ENCODE measurements around the gene RNASEH2B. TPM values are rescaled to one million over a fixed set of nuclear protein-coding genes. Genes with fewer than 3 reads are reported as not detected.

RNASEH2B gene
- total and polyA plus RNA-seq, 4 donors: 7.8 to 44.1 (median 9.3) TPM

DNA sequence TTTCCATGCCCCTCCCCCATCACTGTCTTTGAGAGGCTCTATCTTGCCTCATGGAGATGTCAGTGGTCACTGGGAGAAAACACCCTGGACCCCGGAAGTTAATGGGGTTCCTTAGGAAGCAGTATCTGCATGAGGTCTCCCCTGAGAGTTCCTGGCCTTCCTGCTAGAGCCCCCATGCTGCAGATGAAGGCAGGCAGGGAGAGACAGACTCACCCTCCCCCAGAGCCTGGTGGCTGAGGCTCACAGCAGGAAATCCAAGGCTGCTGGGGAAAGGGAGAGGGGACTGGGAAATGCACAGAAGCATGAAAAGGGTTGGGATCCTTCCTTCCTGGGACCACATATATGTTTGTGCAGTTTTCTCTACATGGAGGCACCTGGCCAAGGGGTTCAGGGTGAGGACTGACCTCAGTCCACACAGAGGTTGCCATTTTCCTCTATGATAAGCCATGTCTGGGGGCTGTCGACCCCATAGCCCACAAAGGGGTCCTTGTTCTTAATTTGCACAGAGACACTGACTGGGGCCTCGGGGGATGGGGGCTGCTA, 95.4 kb downstream of the RNASEH2B start:
- no peak for TF ChIP-seq RXRA (IDR thresholded peaks at IDR 0.05)
- no peak for TF ChIP-seq RAD21 (IDR thresholded peaks at IDR 0.05)
- no peak for TF ChIP-seq FOXA1 (IDR thresholded peaks at IDR 0.05)
- TF ChIP-seq, protein P1, sequence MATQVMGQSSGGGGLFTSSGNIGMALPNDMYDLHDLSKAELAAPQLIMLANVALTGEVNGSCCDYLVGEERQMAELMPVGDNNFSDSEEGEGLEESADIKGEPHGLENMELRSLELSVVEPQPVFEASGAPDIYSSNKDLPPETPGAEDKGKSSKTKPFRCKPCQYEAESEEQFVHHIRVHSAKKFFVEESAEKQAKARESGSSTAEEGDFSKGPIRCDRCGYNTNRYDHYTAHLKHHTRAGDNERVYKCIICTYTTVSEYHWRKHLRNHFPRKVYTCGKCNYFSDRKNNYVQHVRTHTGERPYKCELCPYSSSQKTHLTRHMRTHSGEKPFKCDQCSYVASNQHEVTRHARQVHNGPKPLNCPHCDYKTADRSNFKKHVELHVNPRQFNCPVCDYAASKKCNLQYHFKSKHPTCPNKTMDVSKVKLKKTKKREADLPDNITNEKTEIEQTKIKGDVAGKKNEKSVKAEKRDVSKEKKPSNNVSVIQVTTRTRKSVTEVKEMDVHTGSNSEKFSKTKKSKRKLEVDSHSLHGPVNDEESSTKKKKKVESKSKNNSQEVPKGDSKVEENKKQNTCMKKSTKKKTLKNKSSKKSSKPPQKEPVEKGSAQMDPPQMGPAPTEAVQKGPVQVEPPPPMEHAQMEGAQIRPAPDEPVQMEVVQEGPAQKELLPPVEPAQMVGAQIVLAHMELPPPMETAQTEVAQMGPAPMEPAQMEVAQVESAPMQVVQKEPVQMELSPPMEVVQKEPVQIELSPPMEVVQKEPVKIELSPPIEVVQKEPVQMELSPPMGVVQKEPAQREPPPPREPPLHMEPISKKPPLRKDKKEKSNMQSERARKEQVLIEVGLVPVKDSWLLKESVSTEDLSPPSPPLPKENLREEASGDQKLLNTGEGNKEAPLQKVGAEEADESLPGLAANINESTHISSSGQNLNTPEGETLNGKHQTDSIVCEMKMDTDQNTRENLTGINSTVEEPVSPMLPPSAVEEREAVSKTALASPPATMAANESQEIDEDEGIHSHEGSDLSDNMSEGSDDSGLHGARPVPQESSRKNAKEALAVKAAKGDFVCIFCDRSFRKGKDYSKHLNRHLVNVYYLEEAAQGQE (IDR thresholded peaks at IDR 0.05): no peak
- TF ChIP-seq EGR1 (IDR thresholded peaks at IDR 0.05; ENCODE audit: low read depth in 2 of 2): no peak
- TF ChIP-seq, protein P2, sequence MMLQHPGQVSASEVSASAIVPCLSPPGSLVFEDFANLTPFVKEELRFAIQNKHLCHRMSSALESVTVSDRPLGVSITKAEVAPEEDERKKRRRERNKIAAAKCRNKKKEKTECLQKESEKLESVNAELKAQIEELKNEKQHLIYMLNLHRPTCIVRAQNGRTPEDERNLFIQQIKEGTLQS (IDR thresholded peaks at IDR 0.05): no peak
- TF ChIP-seq TAF1 (conservative IDR thresholded peaks at IDR 0.05): no peak
- no peak for TF ChIP-seq HNF4A (conservative IDR thresholded peaks at IDR 0.05)
- TF ChIP-seq, protein P3, sequence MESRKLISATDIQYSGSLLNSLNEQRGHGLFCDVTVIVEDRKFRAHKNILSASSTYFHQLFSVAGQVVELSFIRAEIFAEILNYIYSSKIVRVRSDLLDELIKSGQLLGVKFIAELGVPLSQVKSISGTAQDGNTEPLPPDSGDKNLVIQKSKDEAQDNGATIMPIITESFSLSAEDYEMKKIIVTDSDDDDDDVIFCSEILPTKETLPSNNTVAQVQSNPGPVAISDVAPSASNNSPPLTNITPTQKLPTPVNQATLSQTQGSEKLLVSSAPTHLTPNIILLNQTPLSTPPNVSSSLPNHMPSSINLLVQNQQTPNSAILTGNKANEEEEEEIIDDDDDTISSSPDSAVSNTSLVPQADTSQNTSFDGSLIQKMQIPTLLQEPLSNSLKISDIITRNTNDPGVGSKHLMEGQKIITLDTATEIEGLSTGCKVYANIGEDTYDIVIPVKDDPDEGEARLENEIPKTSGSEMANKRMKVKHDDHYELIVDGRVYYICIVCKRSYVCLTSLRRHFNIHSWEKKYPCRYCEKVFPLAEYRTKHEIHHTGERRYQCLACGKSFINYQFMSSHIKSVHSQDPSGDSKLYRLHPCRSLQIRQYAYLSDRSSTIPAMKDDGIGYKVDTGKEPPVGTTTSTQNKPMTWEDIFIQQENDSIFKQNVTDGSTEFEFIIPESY (IDR thresholded peaks at IDR 0.05): no peak
- TF ChIP-seq, protein P4, sequence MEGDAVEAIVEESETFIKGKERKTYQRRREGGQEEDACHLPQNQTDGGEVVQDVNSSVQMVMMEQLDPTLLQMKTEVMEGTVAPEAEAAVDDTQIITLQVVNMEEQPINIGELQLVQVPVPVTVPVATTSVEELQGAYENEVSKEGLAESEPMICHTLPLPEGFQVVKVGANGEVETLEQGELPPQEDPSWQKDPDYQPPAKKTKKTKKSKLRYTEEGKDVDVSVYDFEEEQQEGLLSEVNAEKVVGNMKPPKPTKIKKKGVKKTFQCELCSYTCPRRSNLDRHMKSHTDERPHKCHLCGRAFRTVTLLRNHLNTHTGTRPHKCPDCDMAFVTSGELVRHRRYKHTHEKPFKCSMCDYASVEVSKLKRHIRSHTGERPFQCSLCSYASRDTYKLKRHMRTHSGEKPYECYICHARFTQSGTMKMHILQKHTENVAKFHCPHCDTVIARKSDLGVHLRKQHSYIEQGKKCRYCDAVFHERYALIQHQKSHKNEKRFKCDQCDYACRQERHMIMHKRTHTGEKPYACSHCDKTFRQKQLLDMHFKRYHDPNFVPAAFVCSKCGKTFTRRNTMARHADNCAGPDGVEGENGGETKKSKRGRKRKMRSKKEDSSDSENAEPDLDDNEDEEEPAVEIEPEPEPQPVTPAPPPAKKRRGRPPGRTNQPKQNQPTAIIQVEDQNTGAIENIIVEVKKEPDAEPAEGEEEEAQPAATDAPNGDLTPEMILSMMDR (IDR thresholded peaks at IDR 0.05; ENCODE audit: low read depth, low read length, missing input control): no peak
- no peak for TF ChIP-seq GABPA (IDR thresholded peaks at IDR 0.05 in 1 of 2, conservative IDR thresholded peaks at IDR 0.05 in 1 of 2)
- no peak for TF ChIP-seq FOXA2 (IDR thresholded peaks at IDR 0.05)
- no peak for TF ChIP-seq SP1 (IDR thresholded peaks at IDR 0.05)
- no peak for TF ChIP-seq YY1 (IDR thresholded peaks at IDR 0.05)
- no peak for TF ChIP-seq JUND (IDR thresholded peaks at IDR 0.05)
- TF ChIP-seq, protein P5, sequence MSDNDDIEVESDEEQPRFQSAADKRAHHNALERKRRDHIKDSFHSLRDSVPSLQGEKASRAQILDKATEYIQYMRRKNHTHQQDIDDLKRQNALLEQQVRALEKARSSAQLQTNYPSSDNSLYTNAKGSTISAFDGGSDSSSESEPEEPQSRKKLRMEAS (IDR thresholded peaks at IDR 0.05): no peak
- TF ChIP-seq HNF4G (IDR thresholded peaks at IDR 0.05): no peak
- TF ChIP-seq NR2F2 (IDR thresholded peaks at IDR 0.05): no peak
- Histone ChIP-seq H3K9ac (ENCODE audit: low read depth in 1 of 2, low read length in 2 of 2) (no peak overlapping the region), H3K27me3 (ENCODE audit: control insufficient read depth in 4 of 4, insufficient read depth in 4 of 4, low read length in 3 of 4) (peaks cover 0 to 4% (median 1%) of the 10 kb centered on the region in 4 donors), H3K4me3 (ENCODE audit: low read depth in 1 of 3, low read length in 3 of 3) (no peak overlapping the region), H3K4me1 (ENCODE audit: control insufficient read depth in 4 of 4, insufficient read depth in 4 of 4, low read length in 3 of 4) (peaks cover 1 to 11% (median 8%) of the 10 kb centered on the region in 4 donors), H3K27ac (ENCODE audit: low read depth in 1 of 2, low read length in 2 of 2) (no peak overlapping the region), H3K36me3 (ENCODE audit: control insufficient read depth in 4 of 4, insufficient read depth in 3 of 4, low read depth in 1 of 4, low read length in 3 of 4) (no peaks in the 10 kb centered on the region), H3K9me3 (ENCODE audit: control insufficient read depth in 4 of 4, low read length in 3 of 4) (no peaks in the 10 kb centered on the region)
- DNase-seq (ENCODE audit: low spot score): no peak
- 75% methylated on average over 3 of the region's 3 CpGs for WGBS
